NCI-H1105 treated with DMSO at 0.1 percent for 48 hours (cell line): ENCODE results near the gene ABHD12.

ENCODE experiments used
- DNase-seq: peaks from one replicate; lab custom pipeline; 2025; lab: John Stamatoyannopoulos, UW

Gene ABHD12

GRCh38 chr20:25380945-25381614 is 9.6 kb downstream of the ABHD12 start:
- no peak for DNase-seq

- DNase-seq, result no peak
Measured at GRCh38 chr20:25378884-25379733, 11.5 kb downstream of the ABHD12 start.

GRCh38 chr20:25378189-25378883 is 12.3 kb downstream of the ABHD12 start:
- DNase-seq, result no peak

- no peak for DNase-seq
Measured at GRCh38 chr20:25376886-25377285, 13.7 kb downstream of the ABHD12 start.

- no peak for DNase-seq
Measured at GRCh38 chr20:25376236-25376635, 14.4 kb downstream of the ABHD12 start.

- DNase-seq, result no peak
Measured at GRCh38 chr20:25374842-25375241, 15.8 kb downstream of the ABHD12 start.

GRCh38 chr20:25372584-25373336 is 17.9 kb downstream of the ABHD12 start:
- no peak for DNase-seq

GRCh38 chr20:25369971-25370370 is 20.7 kb downstream of the ABHD12 start:
- no peak for DNase-seq

- DNase-seq, result no peak
Measured at GRCh38 chr20:25369529-25369928, 21.1 kb downstream of the ABHD12 start.

- DNase-seq, result no peak
Measured at GRCh38 chr20:25368976-25369375, 21.7 kb downstream of the ABHD12 start.

- no peak for DNase-seq
Measured at GRCh38 chr20:25368526-25368925, 22.1 kb downstream of the ABHD12 start.

- no peak for DNase-seq
Measured at GRCh38 chr20:25364879-25365699, 25.5 kb downstream of the ABHD12 start.

GRCh38 chr20:25364180-25364788 is 26.4 kb downstream of the ABHD12 start:
- DNase-seq, result no peak

GRCh38 chr20:25361287-25361683 is 29.4 kb downstream of the ABHD12 start:
- DNase-seq, result no peak

- DNase-seq, result no peak
Measured at GRCh38 chr20:25360631-25361286, 29.9 kb downstream of the ABHD12 start.

GRCh38 chr20:25356271-25356933 is 34.2 kb downstream of the ABHD12 start:
- DNase-seq, result peak; percentile 29

GRCh38 chr20:25355866-25356265 is 34.8 kb downstream of the ABHD12 start:
- no peak for DNase-seq

GRCh38 chr20:25355011-25355595 is 35.5 kb downstream of the ABHD12 start:
- no peak for DNase-seq
